Activated B cell treated with CpG ODN at 0.5 μM for 24 hours (primary cell): Measurements from ENCODE around the gene NOB1. TPM values are rescaled to one million over a fixed set of nuclear protein-coding genes. Genes with fewer than 3 reads are reported as not detected.

Source experiments
- ATAC-seq: fragments of 200-7000 bp; cut with Tn5 transposase; one replicate; pipeline ENCODE4 v1.10.0; 2021; ENCODE audit warnings: low read depth, mild to moderate bottlenecking, moderate library complexity
- CTCF ChIA-PET: fragments of 350-600 bp; sonication (Branson Sonifier 250); formaldehyde crosslinking; loops from one replicate; lab custom pipeline; 2021; ENCODE audit warnings: antibody characterized with exemption; lab: Charles Lee
- POLR2A ChIA-PET: fragments of 350-600 bp; sonication (Branson Sonifier 250); formaldehyde crosslinking; loops from one replicate; lab custom pipeline; 2021; ENCODE audit warnings: antibody characterized with exemption; lab: Charles Lee
- DNase-seq: peaks from one replicate; pipeline ENCODE4 v3.0.0; 2022
- H3K27ac Mint-ChIP-seq: one replicate; pipeline ENCODE4 v1.8.0; 2020; ENCODE audit warnings: mixed read lengths
- H3K27me3 Mint-ChIP-seq: one replicate; pipeline ENCODE4 v1.8.0; 2021; ENCODE audit warnings: mixed read lengths
- H3K36me3 Mint-ChIP-seq: one replicate; pipeline ENCODE4 v1.8.0; 2021; ENCODE audit warnings: low read depth, mixed read lengths
- H3K4me1 Mint-ChIP-seq: one replicate; pipeline ENCODE4 v1.8.0; 2021; ENCODE audit warnings: mixed read lengths
- H3K4me3 Mint-ChIP-seq: one replicate; pipeline ENCODE4 v1.8.0; 2020; ENCODE audit warnings: mild to moderate bottlenecking, mixed read lengths
- H3K9me3 Mint-ChIP-seq: one replicate; pipeline ENCODE4 v1.8.0; 2020; ENCODE audit warnings: mixed read lengths
- CTCF ChIP-seq: fragments of 200-600 bp; IDR thresholded peaks from one replicate; pipeline ENCODE4 v1.8.0; 2022; ENCODE audit warnings: antibody characterized with exemption, mild to moderate bottlenecking
- intact Hi-C: fragments of 100-400 bp; cut with micrococcal nuclease; formaldehyde crosslinking; loops from one replicate; pipeline ENCODE4 v1.15.1; 2024
- total RNA-seq: library from RNA; stranded (reverse); gene quantifications from 2 replicates; pipeline ENCODE4 v1.2.3, GENCODE V29; 2022

Gene NOB1
- total RNA-seq, 1 donor from 2014 or later = 78.8 TPM

GRCh38 chr16:69724414-69724873 lies 30.3 kb downstream of the NOB1 start:
- no peak for DNase-seq
- Mint-ChIP-seq H3K36me3 (no peaks in the 10 kb centered on the region), H3K4me1 (peaks cover 29% of the 10 kb centered on the region), H3K27me3 (no peaks in the 10 kb centered on the region), H3K4me3 (no peak overlapping the region), H3K9me3 (no peaks in the 10 kb centered on the region), H3K27ac (no peak overlapping the region)
- ChIA-PET POLR2A (interaction anchor here (0.8 to 2.3 kb wide), 2 partner anchors 30 to 34 kb away, joined by 3 to 9 read pairs; partner anchors contain the start of gene NOB1), CTCF (interaction anchor here (1.7 kb wide), 1 partner anchor 30 kb away, joined by 4 read pairs; the partner anchor contains the start of gene NOB1)
- intact Hi-C loops = loop anchor here (10.0 kb wide), 1 partner anchor 540 kb away; the partner anchor contains the start of gene SNTB2
- no peak for ATAC-seq
- no peak for TF ChIP-seq CTCF

DNA sequence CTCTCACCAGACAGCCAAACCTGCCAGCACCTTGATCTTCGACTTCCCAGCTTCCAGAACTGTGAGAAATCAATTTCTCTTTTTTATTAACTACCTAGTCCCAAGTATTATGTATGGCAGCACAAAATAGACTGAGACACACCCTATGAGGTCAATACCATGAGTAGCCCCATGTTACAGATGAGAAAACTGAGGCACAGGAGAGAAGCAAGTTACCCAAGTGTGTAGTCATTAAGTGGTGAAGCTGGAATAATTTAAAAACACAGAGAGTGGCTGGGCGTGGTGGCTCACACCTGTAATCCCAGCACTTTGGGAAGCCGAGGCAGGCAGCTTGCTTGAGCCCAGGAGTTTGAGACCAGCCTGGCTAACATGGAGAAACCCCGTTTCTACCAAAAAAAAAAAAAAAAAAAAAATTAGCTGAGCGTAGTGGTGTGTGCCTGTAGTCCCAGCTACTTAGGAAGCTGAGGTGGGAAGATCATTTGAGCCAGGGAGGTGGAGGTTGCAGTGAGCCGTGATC lies 33.2 kb downstream of the NOB1 start:
- no peak for TF ChIP-seq CTCF
- no peak overlapping the region for H3K4me3 Mint-ChIP-seq
- no peaks in the 10 kb centered on the region for H3K27me3 Mint-ChIP-seq
- H3K4me1 Mint-ChIP-seq = peaks cover 19% of the 10 kb centered on the region
- no peaks in the 10 kb centered on the region for H3K36me3 Mint-ChIP-seq
- POLR2A ChIA-PET = no interaction called here
- no peak for DNase-seq
- no peak for ATAC-seq
- CTCF ChIA-PET = no interaction called here
- H3K27ac Mint-ChIP-seq = no peak overlapping the region
- intact Hi-C loops = loop anchor here (10.0 kb wide), 1 partner anchor 537 kb away; the partner anchor contains the start of gene SNTB2
- H3K9me3 Mint-ChIP-seq = no peaks in the 10 kb centered on the region

GRCh38 chr16:69720822-69721430 lies 33.8 kb downstream of the NOB1 start:
- H3K9me3 Mint-ChIP-seq = no peaks in the 10 kb centered on the region

DNA sequence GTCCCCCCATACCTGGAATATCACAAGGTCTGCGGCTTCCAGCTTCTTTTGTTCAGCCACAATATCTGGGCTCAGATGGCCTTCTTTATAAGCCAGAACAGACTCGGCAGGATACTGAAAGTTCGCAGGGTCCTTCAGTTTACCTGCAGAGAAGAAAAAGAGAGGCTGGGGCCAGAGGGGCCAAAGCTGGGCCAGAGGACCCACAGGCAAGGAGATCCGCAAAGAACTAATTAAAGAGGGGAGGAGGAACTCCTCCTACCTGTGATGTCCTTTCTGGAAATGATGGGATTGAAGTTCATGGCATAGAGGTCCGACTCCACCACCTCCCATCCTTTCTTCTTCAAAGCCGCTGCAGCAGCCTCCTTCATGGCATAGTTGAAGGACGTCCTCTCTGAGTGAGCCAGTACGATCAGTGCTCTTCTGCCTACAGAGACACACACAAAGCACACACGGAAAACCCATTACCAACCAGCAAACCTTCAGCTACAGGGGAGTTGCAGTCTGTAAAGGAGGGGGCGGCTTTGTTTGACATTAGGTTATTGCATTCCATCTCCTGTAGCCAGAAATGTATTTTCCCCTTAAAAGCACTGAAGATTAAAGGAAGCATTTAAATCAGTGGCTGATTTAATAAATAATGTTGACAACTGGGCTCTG lies 36.5 kb downstream of the NOB1 start:
- Mint-ChIP-seq H3K4me3 (no peak overlapping the region), H3K27ac (no peak overlapping the region), H3K27me3 (no peaks in the 10 kb centered on the region), H3K9me3 (no peaks in the 10 kb centered on the region), H3K36me3 (no peaks in the 10 kb centered on the region), H3K4me1 (peaks cover 5% of the 10 kb centered on the region)
- DNase-seq = no peak
- ChIA-PET CTCF (no interaction called here), POLR2A (interaction anchor here (0.7 kb wide), 1 partner anchor 378 kb away, joined by 4 read pairs; no protein-coding TSS in a partner anchor)
- intact Hi-C loops = no loop called here
- no peak for ATAC-seq
- no peak for TF ChIP-seq CTCF

More at GRCh38 chr16:69720822-69721430, 33.8 kb downstream of the NOB1 start:
- Mint-ChIP-seq H3K27ac (no peak overlapping the region), H3K4me1 (peaks cover 14% of the 10 kb centered on the region), H3K4me3 (no peak overlapping the region), H3K27me3 (no peaks in the 10 kb centered on the region), H3K36me3 (no peaks in the 10 kb centered on the region)
- ATAC-seq (no peak), DNase-seq (no peak)
- TF ChIP-seq CTCF = no peak
- ChIA-PET POLR2A (no interaction called here), CTCF (no interaction called here)
- intact Hi-C loops = loop anchor here (10.0 kb wide), 1 partner anchor 536 kb away; the partner anchor contains the start of gene SNTB2

- intact Hi-C loops = no loop called here
- no peaks in the 10 kb centered on the region for H3K27me3 Mint-ChIP-seq
- CTCF ChIA-PET = no interaction called here
- no peaks in the 10 kb centered on the region for H3K4me1 Mint-ChIP-seq
- no peaks in the 10 kb centered on the region for H3K9me3 Mint-ChIP-seq
- DNase-seq = no peak
- no peak overlapping the region for H3K27ac Mint-ChIP-seq
- ATAC-seq = no peak
- H3K36me3 Mint-ChIP-seq = no peaks in the 10 kb centered on the region
- no peak for TF ChIP-seq CTCF
- no peak overlapping the region for H3K4me3 Mint-ChIP-seq
- POLR2A ChIA-PET = interaction anchor here (0.7 to 1.0 kb wide), 2 partner anchors 9 to 187 kb away, joined by 3 to 5 read pairs; partner anchors contain the start of gene NQO1
These were observed 37.7 kb downstream of the NOB1 start for GRCh38 chr16:69717066-69717465.
